GM23338 (cell line): ENCODE results near the gene SLC38A10. TPM values are rescaled to one million over a fixed set of nuclear protein-coding genes. Genes with fewer than 3 reads are reported as not detected.

Experiments used
- ATAC-seq: fragments of 200-7000 bp; cut with Tn5 transposase; 3 replicates; pipeline ENCODE4 v1.9.1; 2020
- DNase-seq: peaks from one replicate; pipeline ENCODE4 v3.0.0-alpha.2; 2015; ENCODE audit warnings: low spot score
- H2AFZ ChIP-seq: fragments of 200-600 bp; sonication (generic); 2 replicates; pipeline ENCODE4 v1.8.0; 2016; ENCODE audit warnings: antibody characterized with exemption, mild to moderate bottlenecking, moderate library complexity
- H3F3A ChIP-seq: fragments of 200-600 bp; sonication (generic); replicated peaks from 2 replicates; pipeline ENCODE4 v1.8.0; 2017; ENCODE audit warnings: antibody characterized with exemption, mixed run types, low read depth
- H3K27ac ChIP-seq: fragments of 200-600 bp; sonication (generic); 2 replicates; pipeline ENCODE4 v1.6.1; 2016; ENCODE audit warnings: low read depth
- H3K27me3 ChIP-seq: fragments of 200-600 bp; sonication (generic); 2 replicates; pipeline ENCODE4 v1.8.0; 2016; ENCODE audit warnings: mild to moderate bottlenecking, mixed run types, moderate library complexity; ENCODE audit not compliant: insufficient read depth
- H3K36me3 ChIP-seq: fragments of 200-600 bp; sonication (generic); 2 replicates; pipeline ENCODE4 v1.8.0; 2016; ENCODE audit warnings: mild to moderate bottlenecking; ENCODE audit not compliant: insufficient read depth
- H3K4me1 ChIP-seq: fragments of 200-600 bp; sonication (generic); 2 replicates; pipeline ENCODE4 v1.8.0; 2016; ENCODE audit warnings: mild to moderate bottlenecking, moderate library complexity; ENCODE audit not compliant: insufficient read depth
- H3K4me2 ChIP-seq: fragments of 200-600 bp; sonication (generic); 2 replicates; pipeline ENCODE4 v1.7.1; 2017; ENCODE audit warnings: mixed run types
- H3K4me3 ChIP-seq: fragments of 200-600 bp; sonication (generic); 2 replicates; pipeline ENCODE4 v1.6.1; 2016; ENCODE audit warnings: mixed run types
- H3K79me2 ChIP-seq: fragments of 200-600 bp; sonication (generic); replicated peaks from 2 replicates; pipeline ENCODE4 v1.8.0; 2017; ENCODE audit warnings: mild to moderate bottlenecking; ENCODE audit not compliant: insufficient read depth
- H3K9me2 ChIP-seq: fragments of 200-600 bp; sonication (generic); 2 replicates; pipeline ENCODE4 v1.8.0; 2017; ENCODE audit not compliant: insufficient read depth
- H4K20me1 ChIP-seq: fragments of 200-600 bp; sonication (generic); replicated peaks from 2 replicates; pipeline ENCODE4 v1.8.0; 2017; ENCODE audit warnings: mild to moderate bottlenecking; ENCODE audit not compliant: insufficient read depth
- H3K27ac Mint-ChIP-seq: 2 replicates; pipeline ENCODE4 v1.8.0; 2020; ENCODE audit warnings: inconsistent platforms, mild to moderate bottlenecking, moderate library complexity, mixed read lengths
- H3K27me3 Mint-ChIP-seq: 3 replicates; pipeline ENCODE4 v1.8.0; 2022; ENCODE audit warnings: low read depth, mild to moderate bottlenecking, moderate library complexity, mixed read lengths, inconsistent platforms; ENCODE audit not compliant: insufficient read depth, poor library complexity
- H3K36me3 Mint-ChIP-seq: 3 replicates; pipeline ENCODE4 v1.8.0; 2021; ENCODE audit warnings: low read depth, mild to moderate bottlenecking, inconsistent platforms, moderate library complexity, mixed read lengths
- H3K4me1 Mint-ChIP-seq: 3 replicates; pipeline ENCODE4 v1.8.0; 2020; ENCODE audit warnings: mild to moderate bottlenecking, inconsistent platforms, mixed read lengths
- H3K4me3 Mint-ChIP-seq: 3 replicates; pipeline ENCODE4 v1.8.0; 2021; ENCODE audit warnings: moderate library complexity, mild to moderate bottlenecking, inconsistent platforms, mixed read lengths
- H3K9me3 Mint-ChIP-seq: 3 replicates; pipeline ENCODE4 v1.8.0; 2020; ENCODE audit warnings: moderate library complexity, mild to moderate bottlenecking, inconsistent platforms, mixed read lengths
- CREB1 ChIP-seq: fragments of 250-450 bp; sonication (Bioruptor Pico); IDR thresholded peaks from 2 replicates; pipeline ENCODE4 v1.5.0; 2020; ENCODE audit warnings: low read depth, mild to moderate bottlenecking, moderate library complexity
- ETS1 ChIP-seq: IDR thresholded peaks from 2 replicates; pipeline ENCODE4 v1.6.1; 2016; ENCODE audit warnings: antibody characterized with exemption
- EZH2 ChIP-seq: fragments of 200-600 bp; sonication (generic); IDR thresholded peaks from one replicate; pipeline ENCODE4 v1.8.0; 2017; ENCODE audit warnings: antibody characterized with exemption, mild to moderate bottlenecking, low read depth; ENCODE audit not compliant: unreplicated experiment
- EZH2phosphoT487 ChIP-seq: fragments of 200-600 bp; sonication (generic); IDR thresholded peaks from one replicate; pipeline ENCODE4 v1.8.1; 2018; ENCODE audit warnings: antibody characterized with exemption; ENCODE audit not compliant: unreplicated experiment
- JUNB ChIP-seq: IDR thresholded peaks from one replicate; pipeline ENCODE4 v1.6.1; 2016; ENCODE audit warnings: antibody characterized with exemption; ENCODE audit not compliant: unreplicated experiment
- NANOG ChIP-seq: IDR thresholded peaks from 2 replicates; pipeline ENCODE4 v1.6.1; 2016; ENCODE audit warnings: antibody characterized with exemption, borderline replicate concordance
- POLR2AphosphoS5 ChIP-seq: IDR thresholded peaks from 2 replicates; pipeline ENCODE4 v1.6.1; 2016; ENCODE audit warnings: antibody characterized with exemption, low read depth
- REST ChIP-seq: IDR thresholded peaks from one replicate; pipeline ENCODE4 v1.6.1; 2018; ENCODE audit warnings: antibody characterized with exemption; ENCODE audit not compliant: unreplicated experiment
- STAT1 ChIP-seq: IDR thresholded peaks from one replicate; pipeline ENCODE4 v1.6.1; 2016; ENCODE audit warnings: antibody characterized with exemption; ENCODE audit not compliant: unreplicated experiment
- ZNF114 ChIP-seq: fragments of 250-450 bp; sonication (Bioruptor Pico); IDR thresholded peaks from 2 replicates; pipeline ENCODE4 v1.5.0; 2020; ENCODE audit warnings: mild to moderate bottlenecking, moderate library complexity
- ZNF331 ChIP-seq: fragments of 250-450 bp; sonication (Bioruptor Pico); IDR thresholded peaks from 2 replicates; pipeline ENCODE4 v1.5.0; 2020; ENCODE audit warnings: low read depth, mild to moderate bottlenecking, moderate library complexity
- polyA plus RNA-seq: library from polyadenylated mRNA; unstranded; fragments of >200 nt; fragmentation: Nextera tagmentation; extraction: Ambion mirVana; gene quantifications from 2 replicates; pipeline ENCODE4 v1.2.1, GENCODE V29; 2016
- total RNA-seq: library from RNA; depleted of rRNA; stranded (reverse); fragments of >200 nt; shearing (Covaris generic); gene quantifications from 2 replicates; pipeline ENCODE4 v1.2.3, GENCODE V29; 2014
- TF ChIP-seq, protein P1 (sequence below), 2 experiments: fragments of 200-600 bp in 1 of 2; sonication (generic) in 1 of 2; conservative IDR thresholded peaks; 2 replicates each; pipeline versions ENCODE4 v1.5.1 to v1.6.1; 2016 to 2017; ENCODE audit warnings: antibody characterized with exemption in 2 of 2, low read depth in 2 of 2, mild to moderate bottlenecking in 2 of 2, moderate library complexity in 1 of 2
- TF ChIP-seq, protein P2 (sequence below): fragments of 250-450 bp; sonication (Bioruptor Pico); IDR thresholded peaks from 2 replicates; pipeline ENCODE4 v1.5.0; 2020; ENCODE audit warnings: mild to moderate bottlenecking, moderate library complexity

The SLC38A10 gene
- total and polyA plus RNA-seq, 2 experiments from 2014 or later: 17.1 to 55.8 TPM

- H2AFZ ChIP-seq: no peak overlapping the region
- no peaks in the 10 kb centered on the region; the same call in 1 of the 2 replicates for H3K4me1 ChIP-seq
- H3K27ac Mint-ChIP-seq: no peak overlapping the region; the same call in 1 of the 2 replicates
- no peak for DNase-seq
- no peak for TF ChIP-seq ETS1
- no peak for TF ChIP-seq ZNF114 (CRISPR knock-in tag)
- TF ChIP-seq REST: peak; percentile 17
- no peak for TF ChIP-seq ZNF331 (CRISPR knock-in tag)
- no peak for TF ChIP-seq NANOG
- no peak for TF ChIP-seq EZH2
- TF ChIP-seq EZH2phosphoT487: no peak
- TF ChIP-seq POLR2AphosphoS5: peak; percentile 17; the same call in 1 of the 2 replicates
- TF ChIP-seq, protein P1, sequence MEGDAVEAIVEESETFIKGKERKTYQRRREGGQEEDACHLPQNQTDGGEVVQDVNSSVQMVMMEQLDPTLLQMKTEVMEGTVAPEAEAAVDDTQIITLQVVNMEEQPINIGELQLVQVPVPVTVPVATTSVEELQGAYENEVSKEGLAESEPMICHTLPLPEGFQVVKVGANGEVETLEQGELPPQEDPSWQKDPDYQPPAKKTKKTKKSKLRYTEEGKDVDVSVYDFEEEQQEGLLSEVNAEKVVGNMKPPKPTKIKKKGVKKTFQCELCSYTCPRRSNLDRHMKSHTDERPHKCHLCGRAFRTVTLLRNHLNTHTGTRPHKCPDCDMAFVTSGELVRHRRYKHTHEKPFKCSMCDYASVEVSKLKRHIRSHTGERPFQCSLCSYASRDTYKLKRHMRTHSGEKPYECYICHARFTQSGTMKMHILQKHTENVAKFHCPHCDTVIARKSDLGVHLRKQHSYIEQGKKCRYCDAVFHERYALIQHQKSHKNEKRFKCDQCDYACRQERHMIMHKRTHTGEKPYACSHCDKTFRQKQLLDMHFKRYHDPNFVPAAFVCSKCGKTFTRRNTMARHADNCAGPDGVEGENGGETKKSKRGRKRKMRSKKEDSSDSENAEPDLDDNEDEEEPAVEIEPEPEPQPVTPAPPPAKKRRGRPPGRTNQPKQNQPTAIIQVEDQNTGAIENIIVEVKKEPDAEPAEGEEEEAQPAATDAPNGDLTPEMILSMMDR (conservative IDR thresholded peaks at IDR 0.05; ENCODE audit: low read depth in 2 of 2): no peak
- TF ChIP-seq JUNB: no peak
- no peak for TF ChIP-seq STAT1
- no peak for TF ChIP-seq CREB1 (CRISPR knock-in tag)
- TF ChIP-seq, protein P2, sequence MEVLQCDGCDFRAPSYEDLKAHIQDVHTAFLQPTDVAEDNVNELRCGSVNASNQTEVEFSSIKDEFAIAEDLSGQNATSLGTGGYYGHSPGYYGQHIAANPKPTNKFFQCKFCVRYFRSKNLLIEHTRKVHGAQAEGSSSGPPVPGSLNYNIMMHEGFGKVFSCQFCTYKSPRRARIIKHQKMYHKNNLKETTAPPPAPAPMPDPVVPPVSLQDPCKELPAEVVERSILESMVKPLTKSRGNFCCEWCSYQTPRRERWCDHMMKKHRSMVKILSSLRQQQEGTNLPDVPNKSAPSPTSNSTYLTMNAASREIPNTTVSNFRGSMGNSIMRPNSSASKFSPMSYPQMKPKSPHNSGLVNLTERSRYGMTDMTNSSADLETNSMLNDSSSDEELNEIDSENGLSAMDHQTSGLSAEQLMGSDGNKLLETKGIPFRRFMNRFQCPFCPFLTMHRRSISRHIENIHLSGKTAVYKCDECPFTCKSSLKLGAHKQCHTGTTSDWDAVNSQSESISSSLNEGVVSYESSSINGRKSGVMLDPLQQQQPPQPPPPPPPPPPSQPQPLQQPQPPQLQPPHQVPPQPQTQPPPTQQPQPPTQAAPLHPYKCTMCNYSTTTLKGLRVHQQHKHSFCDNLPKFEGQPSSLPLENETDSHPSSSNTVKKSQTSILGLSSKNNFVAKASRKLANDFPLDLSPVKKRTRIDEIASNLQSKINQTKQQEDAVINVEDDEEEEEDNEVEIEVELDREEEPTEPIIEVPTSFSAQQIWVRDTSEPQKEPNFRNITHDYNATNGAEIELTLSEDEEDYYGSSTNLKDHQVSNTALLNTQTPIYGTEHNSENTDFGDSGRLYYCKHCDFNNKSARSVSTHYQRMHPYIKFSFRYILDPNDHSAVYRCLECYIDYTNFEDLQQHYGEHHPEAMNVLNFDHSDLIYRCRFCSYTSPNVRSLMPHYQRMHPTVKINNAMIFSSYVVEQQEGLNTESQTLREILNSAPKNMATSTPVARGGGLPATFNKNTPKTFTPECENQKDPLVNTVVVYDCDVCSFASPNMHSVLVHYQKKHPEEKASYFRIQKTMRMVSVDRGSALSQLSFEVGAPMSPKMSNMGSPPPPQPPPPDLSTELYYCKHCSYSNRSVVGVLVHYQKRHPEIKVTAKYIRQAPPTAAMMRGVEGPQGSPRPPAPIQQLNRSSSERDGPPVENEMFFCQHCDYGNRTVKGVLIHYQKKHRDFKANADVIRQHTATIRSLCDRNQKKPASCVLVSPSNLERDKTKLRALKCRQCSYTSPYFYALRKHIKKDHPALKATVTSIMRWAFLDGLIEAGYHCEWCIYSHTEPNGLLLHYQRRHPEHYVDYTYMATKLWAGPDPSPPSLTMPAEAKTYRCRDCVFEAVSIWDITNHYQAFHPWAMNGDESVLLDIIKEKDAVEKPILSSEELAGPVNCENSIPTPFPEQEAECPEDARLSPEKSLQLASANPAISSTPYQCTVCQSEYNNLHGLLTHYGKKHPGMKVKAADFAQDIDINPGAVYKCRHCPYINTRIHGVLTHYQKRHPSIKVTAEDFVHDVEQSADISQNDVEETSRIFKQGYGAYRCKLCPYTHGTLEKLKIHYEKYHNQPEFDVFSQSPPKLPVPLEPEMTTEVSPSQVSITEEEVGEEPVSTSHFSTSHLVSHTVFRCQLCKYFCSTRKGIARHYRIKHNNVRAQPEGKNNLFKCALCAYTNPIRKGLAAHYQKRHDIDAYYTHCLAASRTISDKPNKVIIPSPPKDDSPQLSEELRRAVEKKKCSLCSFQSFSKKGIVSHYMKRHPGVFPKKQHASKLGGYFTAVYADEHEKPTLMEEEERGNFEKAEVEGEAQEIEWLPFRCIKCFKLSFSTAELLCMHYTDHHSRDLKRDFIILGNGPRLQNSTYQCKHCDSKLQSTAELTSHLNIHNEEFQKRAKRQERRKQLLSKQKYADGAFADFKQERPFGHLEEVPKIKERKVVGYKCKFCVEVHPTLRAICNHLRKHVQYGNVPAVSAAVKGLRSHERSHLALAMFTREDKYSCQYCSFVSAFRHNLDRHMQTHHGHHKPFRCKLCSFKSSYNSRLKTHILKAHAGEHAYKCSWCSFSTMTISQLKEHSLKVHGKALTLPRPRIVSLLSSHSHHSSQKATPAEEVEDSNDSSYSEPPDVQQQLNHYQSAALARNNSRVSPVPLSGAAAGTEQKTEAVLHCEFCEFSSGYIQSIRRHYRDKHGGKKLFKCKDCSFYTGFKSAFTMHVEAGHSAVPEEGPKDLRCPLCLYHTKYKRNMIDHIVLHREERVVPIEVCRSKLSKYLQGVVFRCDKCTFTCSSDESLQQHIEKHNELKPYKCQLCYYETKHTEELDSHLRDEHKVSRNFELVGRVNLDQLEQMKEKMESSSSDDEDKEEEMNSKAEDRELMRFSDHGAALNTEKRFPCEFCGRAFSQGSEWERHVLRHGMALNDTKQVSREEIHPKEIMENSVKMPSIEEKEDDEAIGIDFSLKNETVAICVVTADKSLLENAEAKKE (CRISPR knock-in tag): no peak
- no peak overlapping the region for H3K27ac ChIP-seq
- no peaks in the 10 kb centered on the region for H3K27me3 ChIP-seq
- H3F3A ChIP-seq: peaks cover 11% of the 10 kb centered on the region; the same call in 1 of the 2 replicates
- H3K79me2 ChIP-seq: peaks cover 17% of the 10 kb centered on the region
- H3K36me3 ChIP-seq: no peaks in the 10 kb centered on the region
- H3K4me2 ChIP-seq: peak overlapping the region; percentile 43
- no peak; the same call in 2 of the 3 replicates for ATAC-seq
- H3K4me1 Mint-ChIP-seq: peaks cover 27% of the 10 kb centered on the region
- H4K20me1 ChIP-seq: peaks cover 6% of the 10 kb centered on the region; the same call in 1 of the 2 replicates
- peaks cover 16% of the 10 kb centered on the region for H3K36me3 Mint-ChIP-seq
- H3K9me2 ChIP-seq: no peaks in the 10 kb centered on the region
- H3K27me3 Mint-ChIP-seq: peaks cover 24% of the 10 kb centered on the region
- no peak overlapping the region for H3K4me3 Mint-ChIP-seq
- no peak overlapping the region for H3K4me3 ChIP-seq
- no peaks in the 10 kb centered on the region; the same call in 2 of the 3 replicates for H3K9me3 Mint-ChIP-seq
These were observed 52.4 kb downstream of the SLC38A10 start for GRCh38 chr17:81242421-81243332.
